Endothelial cell of umbilical vein (primary cell): Measurements from ENCODE around the gene TUBA1A.

Experiments
- EZH2 ChIP-seq: IDR thresholded peaks from 2 replicates; pipeline ENCODE4 v1.6.1; 2012; ENCODE audit warnings: borderline replicate concordance, low read depth, mild to moderate bottlenecking, moderate library complexity, low read length, inconsistent platforms; ENCODE audit not compliant: severe bottlenecking
- POLR2A ChIP-seq: IDR thresholded peaks from 2 replicates; pipeline ENCODE4 v1.6.1; 2012; ENCODE audit warnings: low read depth, mild to moderate bottlenecking, control low read depth, low read length
- TF ChIP-seq, protein P1 (sequence below), 2 donors: IDR thresholded peaks; 1 replicate in 1 of 2; 2 replicates in 1 of 2; pipeline ENCODE4 v1.5.1; 2011; ENCODE audit warnings: low read length in 2 of 2, mild to moderate bottlenecking in 2 of 2, moderate library complexity in 2 of 2, control low read depth in 1 of 2, inconsistent platforms in 1 of 2, low read depth in 1 of 2; ENCODE audit not compliant: insufficient read depth in 1 of 2; ENCODE audit errors: extremely low read depth in 1 of 2

DNA sequence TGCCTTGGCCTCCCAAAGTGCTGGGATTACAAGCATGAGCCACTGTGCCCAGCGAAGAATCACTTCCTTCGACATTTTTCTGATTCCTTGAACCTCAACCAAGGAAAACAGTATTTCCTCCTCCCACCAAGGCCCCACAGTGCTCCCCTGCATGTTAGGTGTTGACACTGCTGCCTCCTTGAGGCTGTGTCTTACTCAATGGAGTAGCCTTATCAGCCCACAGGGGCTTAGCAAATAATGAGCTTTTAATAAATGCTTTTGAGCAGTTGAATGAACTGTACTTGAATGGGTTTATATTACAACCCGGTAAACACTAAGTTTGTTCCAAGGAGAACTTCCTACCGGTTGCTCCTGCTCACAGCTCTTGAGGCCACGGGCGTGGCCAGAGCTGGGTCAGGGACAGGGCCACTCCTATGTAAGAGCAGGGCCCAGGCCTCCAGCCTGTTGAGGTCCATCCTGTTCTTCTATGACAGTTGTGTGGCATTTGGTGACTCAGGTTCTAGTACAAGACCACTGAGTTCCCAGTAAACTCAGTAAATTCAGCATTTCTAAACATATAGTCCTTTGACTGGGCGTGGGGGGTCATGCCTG, 36.8 kb upstream of the TUBA1A start:
- TF ChIP-seq, protein P1, sequence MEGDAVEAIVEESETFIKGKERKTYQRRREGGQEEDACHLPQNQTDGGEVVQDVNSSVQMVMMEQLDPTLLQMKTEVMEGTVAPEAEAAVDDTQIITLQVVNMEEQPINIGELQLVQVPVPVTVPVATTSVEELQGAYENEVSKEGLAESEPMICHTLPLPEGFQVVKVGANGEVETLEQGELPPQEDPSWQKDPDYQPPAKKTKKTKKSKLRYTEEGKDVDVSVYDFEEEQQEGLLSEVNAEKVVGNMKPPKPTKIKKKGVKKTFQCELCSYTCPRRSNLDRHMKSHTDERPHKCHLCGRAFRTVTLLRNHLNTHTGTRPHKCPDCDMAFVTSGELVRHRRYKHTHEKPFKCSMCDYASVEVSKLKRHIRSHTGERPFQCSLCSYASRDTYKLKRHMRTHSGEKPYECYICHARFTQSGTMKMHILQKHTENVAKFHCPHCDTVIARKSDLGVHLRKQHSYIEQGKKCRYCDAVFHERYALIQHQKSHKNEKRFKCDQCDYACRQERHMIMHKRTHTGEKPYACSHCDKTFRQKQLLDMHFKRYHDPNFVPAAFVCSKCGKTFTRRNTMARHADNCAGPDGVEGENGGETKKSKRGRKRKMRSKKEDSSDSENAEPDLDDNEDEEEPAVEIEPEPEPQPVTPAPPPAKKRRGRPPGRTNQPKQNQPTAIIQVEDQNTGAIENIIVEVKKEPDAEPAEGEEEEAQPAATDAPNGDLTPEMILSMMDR (IDR thresholded peaks at IDR 0.05; ENCODE audit: extremely low read depth in 1 of 2, insufficient read depth in 1 of 2, low read depth in 1 of 2, low read length in 2 of 2) = peak; percentile 17 to 28
- no peak for TF ChIP-seq POLR2A
- TF ChIP-seq EZH2 = no peak
